Measurements from ENCODE around the gene PARD3. TPM values are rescaled to one million over a fixed set of nuclear protein-coding genes. Genes with fewer than 3 reads are reported as not detected.

PARD3 gene
- polyA plus RNA-seq, 2 of the 4 experiments (the other 2 are of a cell fraction): 110 to 200 TPM

DNA sequence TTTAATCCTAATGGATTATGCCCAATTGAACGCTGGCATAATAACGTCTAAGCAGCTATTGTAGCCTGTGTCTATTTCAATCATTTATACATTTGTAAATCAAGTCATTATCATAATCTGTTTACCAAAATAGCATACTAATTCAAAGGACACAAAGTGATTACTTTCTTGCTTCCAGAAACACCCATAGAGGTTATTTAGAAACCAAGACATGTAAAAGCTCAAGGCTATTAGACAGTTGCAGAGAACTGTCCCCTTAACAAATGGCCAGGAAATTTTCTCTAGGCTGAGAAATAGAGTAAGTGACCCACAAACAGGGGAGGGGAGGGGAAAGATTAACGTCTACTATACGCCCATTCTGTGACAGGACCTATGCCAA, 455.7 kb downstream of the PARD3 start:
- Histone ChIP-seq H3K4me2 (no peak overlapping the region), H3K4me3 (no peak overlapping the region), H3K27ac (peak overlapping the region in 1 of 2 experiments; percentile 31; a peak in 2 of 6 replicates), H3K9me3 (no peaks in the 10 kb centered on the region), H3K4me1 (peaks cover 67% of the 10 kb centered on the region)
- DNase-seq (ENCODE audit: low read depth in 1 of 2, low spot score in 1 of 2) (no peak), FAIRE-seq (no peak), ATAC-seq (no peak)
- WGBS (ENCODE audit: missing lambda C conversion rate): 78% methylated on average over 4 of the region's 4 CpGs
- ChIA-PET POLR2A (no interaction called here), CTCF (interaction anchor here (1.0 to 1.3 kb wide), 2 partner anchors 12 to 84 kb away, joined by 3 to 4 read pairs; no protein-coding TSS in a partner anchor)
- TF ChIP-seq POLR2AphosphoS2 (conservative IDR thresholded peaks at IDR 0.05; ENCODE audit: low read length) (no peak), EHMT2 (IDR thresholded peaks at IDR 0.05; ENCODE audit: low read depth) (no peak), RAD21 (conservative IDR thresholded peaks at IDR 0.05 in 1 of 2, IDR thresholded peaks at IDR 0.05 in 1 of 2) (no peak), POLR2A (IDR thresholded peaks at IDR 0.05; ENCODE audit: low read length) (no peak), HOXA7 (CRISPR knock-in tag; IDR thresholded peaks at IDR 0.05) (no peak), JUN (IDR thresholded peaks at IDR 0.05) (no peak), CBX8 (IDR thresholded peaks at IDR 0.05) (no peak)
- TF ChIP-seq, protein P1, sequence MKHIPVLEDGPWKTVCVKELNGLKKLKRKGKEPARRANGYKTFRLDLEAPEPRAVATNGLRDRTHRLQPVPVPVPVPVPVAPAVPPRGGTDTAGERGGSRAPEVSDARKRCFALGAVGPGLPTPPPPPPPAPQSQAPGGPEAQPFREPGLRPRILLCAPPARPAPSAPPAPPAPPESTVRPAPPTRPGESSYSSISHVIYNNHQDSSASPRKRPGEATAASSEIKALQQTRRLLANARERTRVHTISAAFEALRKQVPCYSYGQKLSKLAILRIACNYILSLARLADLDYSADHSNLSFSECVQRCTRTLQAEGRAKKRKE (CRISPR knock-in tag; IDR thresholded peaks at IDR 0.05; ENCODE audit: low read depth): no peak

DNA sequence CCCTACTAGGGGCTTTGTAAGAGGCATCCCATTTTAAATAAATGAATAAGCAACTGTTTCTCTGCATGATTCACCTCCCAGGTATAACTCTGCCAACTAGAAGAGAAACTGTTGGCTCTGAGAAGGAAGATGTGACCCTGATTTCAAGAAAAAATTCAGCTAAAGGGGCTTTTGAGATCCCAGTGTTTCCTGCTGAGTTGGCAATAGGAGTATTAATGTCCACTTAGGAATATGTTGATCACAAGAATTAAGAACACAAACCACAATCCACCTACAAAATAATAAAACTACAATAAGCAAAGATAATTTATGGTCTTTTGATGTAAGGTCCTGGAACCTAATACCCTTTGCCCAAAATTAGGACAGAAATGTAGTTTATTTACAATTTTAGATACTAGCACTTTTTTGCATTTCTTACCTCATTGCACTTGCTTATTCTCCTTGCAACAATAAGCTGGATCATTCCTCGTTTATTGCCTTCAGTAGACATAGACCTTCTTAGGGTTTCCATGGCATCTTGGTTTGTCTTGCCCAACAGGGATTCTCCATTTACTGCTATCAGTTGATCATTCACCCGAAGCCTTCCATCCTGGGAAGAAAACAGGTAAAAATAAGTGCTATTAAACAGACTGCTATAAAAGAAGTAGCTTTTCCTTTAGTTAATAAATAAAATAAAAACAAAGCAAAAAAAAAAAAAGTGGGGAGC, 456.2 kb downstream of the PARD3 start:
- no peaks in the 10 kb centered on the region for H3K9me3 ChIP-seq
- ATAC-seq (no peak), FAIRE-seq (no peak), DNase-seq (ENCODE audit: low read depth in 1 of 2, low spot score in 1 of 2) (no peak)
- POLR2A ChIA-PET: no interaction called here
- 73% methylated on average over 2 of the region's 2 CpGs for WGBS (ENCODE audit: missing lambda C conversion rate)
- peaks cover 61% of the 10 kb centered on the region for H3K4me1 ChIP-seq
- no peak overlapping the region for H3K4me3 ChIP-seq
- peak overlapping the region; percentile 17 to 71; a peak in 4 of 6 replicates for H3K27ac ChIP-seq
- TF ChIP-seq MAFK (IDR thresholded peaks at IDR 0.05; ENCODE audit: partially characterized antibody) (peak; percentile 67), ZC3H11A (IDR thresholded peaks at IDR 0.05) (no peak)
- CTCF ChIA-PET: interaction anchor here (1.0 to 1.3 kb wide), 2 partner anchors 11 to 85 kb away, joined by 3 to 4 read pairs; no protein-coding TSS in a partner anchor
- no peak overlapping the region for H3K4me2 ChIP-seq

DNA sequence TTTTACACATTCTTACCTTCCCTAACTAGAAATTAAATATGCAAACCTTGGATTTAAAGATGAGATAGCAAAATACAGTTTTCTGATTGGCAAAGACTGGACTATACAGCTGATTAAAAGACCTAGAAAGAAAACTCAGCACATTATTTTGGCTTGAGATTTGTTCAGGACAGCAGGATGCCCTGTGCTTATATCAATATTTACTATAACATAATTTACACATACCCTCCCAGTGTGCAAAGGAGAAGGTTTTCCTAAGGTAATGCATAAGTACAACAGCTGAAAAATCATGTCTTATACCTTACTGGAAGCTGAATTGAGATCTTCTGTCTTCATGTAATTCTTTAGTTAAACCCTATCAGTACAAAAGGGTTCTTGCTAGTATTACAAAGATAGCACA, 458.6 kb downstream of the PARD3 start:
- DNase-seq (ENCODE audit: low read depth in 1 of 2, low spot score in 1 of 2) (no peak), FAIRE-seq (peak; percentile 93), ATAC-seq (no peak; a peak in 1 of 6 replicates)
- TF ChIP-seq CBX8 (IDR thresholded peaks at IDR 0.05) (no peak), HOXB5 (CRISPR knock-in tag; IDR thresholded peaks at IDR 0.05) (no peak), ZSCAN20 (CRISPR knock-in tag; IDR thresholded peaks at IDR 0.05) (no peak), MYC (IDR thresholded peaks at IDR 0.05; ENCODE audit: borderline replicate concordance, low read length) (no peak), HOXB13 (CRISPR knock-in tag; IDR thresholded peaks at IDR 0.05; ENCODE audit: low read depth) (no peak), BHLHE40 (IDR thresholded peaks at IDR 0.05; ENCODE audit: low read depth, low read length) (no peak), ZNF302 (CRISPR knock-in tag; IDR thresholded peaks at IDR 0.05) (no peak), PHF8 (IDR thresholded peaks at IDR 0.05; ENCODE audit: borderline replicate concordance, low read depth) (no peak), RAD21 (conservative IDR thresholded peaks at IDR 0.05 in 1 of 2, IDR thresholded peaks at IDR 0.05 in 1 of 2) (no peak), CEBPB (IDR thresholded peaks at IDR 0.05) (no peak), SREBF2 (IDR thresholded peaks at IDR 0.05) (no peak), EHMT2 (IDR thresholded peaks at IDR 0.05; ENCODE audit: low read depth) (no peak), MAZ (IDR thresholded peaks at IDR 0.05; ENCODE audit: borderline replicate concordance, low read depth, low read length) (no peak), TFCP2L1 (CRISPR knock-in tag; IDR thresholded peaks at IDR 0.05) (no peak), MAFK (IDR thresholded peaks at IDR 0.05; ENCODE audit: partially characterized antibody) (no peak), POLR2AphosphoS2 (conservative IDR thresholded peaks at IDR 0.05; ENCODE audit: low read length) (no peak)
- TF ChIP-seq, protein P2, sequence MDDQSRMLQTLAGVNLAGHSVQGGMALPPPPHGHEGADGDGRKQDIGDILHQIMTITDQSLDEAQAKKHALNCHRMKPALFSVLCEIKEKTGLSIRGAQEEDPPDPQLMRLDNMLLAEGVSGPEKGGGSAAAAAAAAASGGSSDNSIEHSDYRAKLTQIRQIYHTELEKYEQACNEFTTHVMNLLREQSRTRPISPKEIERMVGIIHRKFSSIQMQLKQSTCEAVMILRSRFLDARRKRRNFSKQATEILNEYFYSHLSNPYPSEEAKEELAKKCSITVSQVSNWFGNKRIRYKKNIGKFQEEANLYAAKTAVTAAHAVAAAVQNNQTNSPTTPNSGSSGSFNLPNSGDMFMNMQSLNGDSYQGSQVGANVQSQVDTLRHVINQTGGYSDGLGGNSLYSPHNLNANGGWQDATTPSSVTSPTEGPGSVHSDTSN (IDR thresholded peaks at IDR 0.05): no peak
- TF ChIP-seq, protein P1 (CRISPR knock-in tag; IDR thresholded peaks at IDR 0.05; ENCODE audit: low read depth): no peak
- TF ChIP-seq, protein P3, sequence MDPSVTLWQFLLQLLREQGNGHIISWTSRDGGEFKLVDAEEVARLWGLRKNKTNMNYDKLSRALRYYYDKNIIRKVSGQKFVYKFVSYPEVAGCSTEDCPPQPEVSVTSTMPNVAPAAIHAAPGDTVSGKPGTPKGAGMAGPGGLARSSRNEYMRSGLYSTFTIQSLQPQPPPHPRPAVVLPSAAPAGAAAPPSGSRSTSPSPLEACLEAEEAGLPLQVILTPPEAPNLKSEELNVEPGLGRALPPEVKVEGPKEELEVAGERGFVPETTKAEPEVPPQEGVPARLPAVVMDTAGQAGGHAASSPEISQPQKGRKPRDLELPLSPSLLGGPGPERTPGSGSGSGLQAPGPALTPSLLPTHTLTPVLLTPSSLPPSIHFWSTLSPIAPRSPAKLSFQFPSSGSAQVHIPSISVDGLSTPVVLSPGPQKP (IDR thresholded peaks at IDR 0.05; ENCODE audit: low read depth, low read length): no peak
- TF ChIP-seq, protein P4, sequence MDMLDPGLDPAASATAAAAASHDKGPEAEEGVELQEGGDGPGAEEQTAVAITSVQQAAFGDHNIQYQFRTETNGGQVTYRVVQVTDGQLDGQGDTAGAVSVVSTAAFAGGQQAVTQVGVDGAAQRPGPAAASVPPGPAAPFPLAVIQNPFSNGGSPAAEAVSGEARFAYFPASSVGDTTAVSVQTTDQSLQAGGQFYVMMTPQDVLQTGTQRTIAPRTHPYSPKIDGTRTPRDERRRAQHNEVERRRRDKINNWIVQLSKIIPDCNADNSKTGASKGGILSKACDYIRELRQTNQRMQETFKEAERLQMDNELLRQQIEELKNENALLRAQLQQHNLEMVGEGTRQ (IDR thresholded peaks at IDR 0.05): no peak
- H3K4me3 ChIP-seq: no peak overlapping the region
- peak overlapping the region; percentile 19; the same call in 2 of the 3 replicates for H3K4me2 ChIP-seq
- peaks cover 44% of the 10 kb centered on the region for H3K4me1 ChIP-seq
- no peaks in the 10 kb centered on the region for H3K9me3 ChIP-seq
- H3K27ac ChIP-seq: peak overlapping the region in 1 of 2 experiments; percentile 71; a peak in 3 of 6 replicates
- CTCF ChIA-PET: interaction anchor here (1.6 kb wide), 1 partner anchor 21 kb away, joined by 4 read pairs; no protein-coding TSS in a partner anchor
- POLR2A ChIA-PET: interaction anchor here (0.6 kb wide), 1 partner anchor 48 kb away, joined by 3 read pairs; no protein-coding TSS in a partner anchor

Measured in A549 (cell line).